K562 (cell line): ENCODE measurements around the gene ASF1B. TPM values are rescaled to one million over a fixed set of nuclear protein-coding genes. Genes with fewer than 3 reads are reported as not detected.

Experiments used
- ATAC-seq: fragments of 200-7000 bp; cut with Tn5 transposase; 3 replicates; pipeline ENCODE4 v1.9.1; 2020; ENCODE audit warnings: moderate library complexity
- BruUV-seq: library from RNA; stranded (reverse); fragments of 400-500 nt; replicated peaks from 2 replicates; lab custom pipeline; 2021; lab: Mats Ljungman, UMichigan
- CTCF ChIA-PET: fragments of 300-600 bp; formaldehyde crosslinking; extraction: SDS; loops from one replicate; lab custom pipeline; 2021; ENCODE audit warnings: low intra/inter-chr PET ratio; lab: Yijun Ruan, JAX
- POLR2A ChIA-PET: fragments of 300-600, 350-650 bp; sonication (Branson Sonifier 250); formaldehyde crosslinking; extraction: SDS; loops from one replicate; lab custom pipeline; 2021; ENCODE audit warnings: antibody characterized with exemption, inconsistent platforms; lab: Yijun Ruan, JAX
- DNase-seq, 4 experiments: peaks; one replicate each; pipeline versions ENCODE4 v3.0.0 to v3.0.0-alpha.2; 2011 to 2018; ENCODE audit warnings: low spot score in 3 of 4, mixed read lengths in 3 of 4; ENCODE audit errors: extremely low read depth in 1 of 4
- FAIRE-seq: peaks from 2 replicates; lab custom pipeline; 2011; peaks lifted over from hg19 to GRCh38; lab: Jason Lieb, UNC
- H2AFZ ChIP-seq: 2 replicates; pipeline ENCODE4 v1.6.0; 2011; ENCODE audit warnings: low read depth, low read length, control low read depth, inconsistent platforms
- H3K27ac ChIP-seq: fragments of 200-600 bp; 3 replicates; pipeline ENCODE4 v1.8.0; 2011; ENCODE audit warnings: low read depth, mild to moderate bottlenecking, control low read depth, inconsistent platforms, low read length, moderate library complexity, mixed read lengths; ENCODE audit errors: extremely low read depth
- H3K27me3 ChIP-seq, 2 experiments: fragments of 300-600 bp in 1 of 2; 2 replicates in 1 of 2; 3 replicates in 1 of 2; pipeline versions ENCODE4 v1.6.0 to v1.8.0; 2011; ENCODE audit warnings: inconsistent platforms in 2 of 2, low read length in 2 of 2, mild to moderate bottlenecking in 1 of 2, mixed read lengths in 1 of 2, moderate library complexity in 1 of 2; ENCODE audit not compliant: control insufficient read depth in 2 of 2, insufficient read depth in 2 of 2
- H3K36me3 ChIP-seq: fragments of 300-600 bp; 3 replicates; pipeline ENCODE4 v1.8.0; 2011; ENCODE audit warnings: mild to moderate bottlenecking, low read length, inconsistent platforms; ENCODE audit not compliant: control insufficient read depth, insufficient read depth
- H3K4me1 ChIP-seq, 2 experiments: fragments of 200-600 bp in 1 of 2; replicated peaks in 1 of 2; 2 replicates in 1 of 2; 3 replicates in 1 of 2; pipeline versions ENCODE4 v1.5.1 to v1.8.0; 2011; ENCODE audit warnings: inconsistent platforms in 2 of 2, low read length in 2 of 2, mild to moderate bottlenecking in 1 of 2, mixed read lengths in 1 of 2, moderate library complexity in 1 of 2; ENCODE audit not compliant: control insufficient read depth in 2 of 2, insufficient read depth in 2 of 2
- H3K4me2 ChIP-seq: 2 replicates; pipeline ENCODE4 v1.6.1; 2011; ENCODE audit warnings: low read length, control low read depth, inconsistent platforms, mixed read lengths; ENCODE audit not compliant: insufficient read depth
- H3K4me3 ChIP-seq: fragments of 200-600 bp; sonication (generic), shearing (Covaris generic); 2 replicates; pipeline ENCODE4 v1.5.1; 2016; ENCODE audit warnings: control low read depth, inconsistent platforms
- H3K79me2 ChIP-seq: fragments of 200-600 bp; 3 replicates; pipeline ENCODE4 v1.8.0; 2011; ENCODE audit warnings: low read length, inconsistent platforms; ENCODE audit not compliant: control insufficient read depth, insufficient read depth
- H3K9ac ChIP-seq, 2 experiments: 2 replicates each; pipeline versions ENCODE4 v1.6.0 to v1.6.1; 2011; ENCODE audit warnings: low read depth in 2 of 2, low read length in 2 of 2, control low read depth in 1 of 2, inconsistent platforms in 1 of 2, mild to moderate bottlenecking in 1 of 2, mixed read lengths in 1 of 2; ENCODE audit not compliant: insufficient read depth in 1 of 2
- H3K9me1 ChIP-seq: one replicate; pipeline ENCODE4 v1.6.0; 2011; ENCODE audit warnings: inconsistent platforms, mild to moderate bottlenecking, low read length, moderate library complexity; ENCODE audit not compliant: control insufficient read depth, insufficient read depth
- H3K9me3 ChIP-seq: replicated peaks from 2 replicates; pipeline ENCODE4 v1.5.1; 2011; ENCODE audit warnings: low read depth, low read length, inconsistent platforms; ENCODE audit not compliant: control insufficient read depth, insufficient read depth
- H4K20me1 ChIP-seq: replicated peaks from 2 replicates; pipeline ENCODE4 v1.6.1; 2011; ENCODE audit warnings: low read length, inconsistent platforms, mixed read lengths; ENCODE audit not compliant: control insufficient read depth, insufficient read depth
- BCOR ChIP-seq: fragments of 450-650 bp; IDR thresholded peaks from 2 replicates; pipeline ENCODE4 v1.6.1; 2016
- E2F8 ChIP-seq: fragments of 450-650 bp; IDR thresholded peaks from 2 replicates; pipeline ENCODE4 v1.7.1; 2018; ENCODE audit warnings: mild to moderate bottlenecking, low read depth; ENCODE audit not compliant: partially characterized antibody
- IRF2 ChIP-seq: sonication (generic); formaldehyde crosslinking; IDR thresholded peaks from 2 replicates; pipeline ENCODE4 v1.8.1; 2022; ENCODE audit warnings: mild to moderate bottlenecking, missing genetic modification reagents
- KDM1A ChIP-seq, 2 experiments: fragments of 450-650 bp; IDR thresholded peaks; 2 replicates each; pipeline ENCODE4 v1.6.1; 2016; ENCODE audit warnings: mild to moderate bottlenecking in 2 of 2
- RBM25 ChIP-seq: fragments of 200-400 bp; formaldehyde crosslinking; IDR thresholded peaks from 2 replicates; pipeline ENCODE4 v1.6.1; 2018; ENCODE audit warnings: low read length, low read depth, moderate library complexity; ENCODE audit not compliant: severe bottlenecking
- RBM34 ChIP-seq: fragments of 200-400 bp; formaldehyde crosslinking; IDR thresholded peaks from 2 replicates; pipeline ENCODE4 v1.6.1; 2018; ENCODE audit warnings: low read length, borderline replicate concordance; ENCODE audit not compliant: insufficient read depth
- ZBED1 ChIP-seq: IDR thresholded peaks from 2 replicates; pipeline ENCODE4 v1.6.1; 2014
- ZNF121 ChIP-seq: sonication (generic); formaldehyde crosslinking; conservative IDR thresholded peaks from 2 replicates; pipeline ENCODE4 v1.8.0; 2022; ENCODE audit warnings: missing genetic modification reagents
- ZNF668 ChIP-seq: fragments of 250-450 bp; sonication (Bioruptor Pico); IDR thresholded peaks from 2 replicates; pipeline ENCODE4 v1.8.0; 2022; ENCODE audit warnings: mild to moderate bottlenecking, inconsistent platforms
- WGBS: fragments of 100-300 bp; shearing (Covaris generic); methylation state at CpG from one replicate; pipeline ENCODE4 v1.1.6; 2016; ENCODE audit warnings: low coverage, mixed read lengths; ENCODE audit not compliant: insufficient coverage; ENCODE audit errors: missing lambda C conversion rate; 5-methylcytosine and 5-hydroxymethylcytosine counted together
- in situ Hi-C: fragments of 300-500 bp; cut with MboI; formaldehyde crosslinking; loops from 4 replicates; pipeline ENCODE4 v1.15.0; 2018; ENCODE audit warnings: inconsistent platforms, mixed read lengths
- intact Hi-C: fragments of 100-400 bp; cut with micrococcal nuclease; formaldehyde crosslinking; loops from 2 replicates; pipeline ENCODE4 v1.14.2; 2022
- polyA plus RNA-seq, 8 experiments: library from polyadenylated mRNA; depleted of rRNA in 4 of 8; stranded (reverse) in 5 of 8; unstranded in 3 of 8; fragments of >200 nt; fragmentation: Nextera tagmentation in 2 of 8; fragmentation: Illumina TruSeq in 1 of 8; extraction: Ambion mirVana in 2 of 8; extraction: Trizol in 1 of 8; gene quantifications; 2 replicates each; pipeline versions ENCODE4 v1.2.1 to v1.2.3, GENCODE V29; 2011 to 2014; ENCODE audit warnings: inconsistent platforms in 1 of 8, missing spikeins in 1 of 8
- total RNA-seq, 7 experiments: library from RNA; depleted of rRNA in 6 of 7; stranded (reverse); fragments of >200 nt in 6 of 7; fragmentation: Illumina TruSeq in 2 of 7; extraction: Trizol in 2 of 7; gene quantifications; 2 replicates each; pipeline versions ENCODE4 v1.2.1 to v1.2.3, GENCODE V29; 2011 to 2021; ENCODE audit warnings: low replicate concordance in 1 of 7

ASF1B gene
- total and polyA plus RNA-seq, 9 of the 15 experiments (the other 6 are each of a cell fraction or from before 2014, with no cell fraction given): 6.0 to 69.4 (median 53.3) TPM

GRCh38 chr19:14102102-14102696 is 34.2 kb downstream of the ASF1B start (continued):
- TF ChIP-seq E2F8 (no peak), IRF2 (CRISPR knock-in tag) (no peak), ZNF668 (CRISPR knock-in tag) (no peak), RBM34 (no peak)

- CTCF ChIA-PET: no interaction called here
- TF ChIP-seq RBM25 (peak; percentile 54), ZNF121 (CRISPR knock-in tag) (peak; percentile 86), KDM1A (IDR thresholded peaks at IDR 0.05) (0 out of 4 replicates have a peak, but pooled peaks of 1 of the 2 experiments have one; percentile 28), ZBED1 (no peak), BCOR (peak; percentile 65; the same call in 1 of the 2 replicates)
- TF ChIP-seq, all 486 proteins: peak for 4
- no TSS peak for BruUV-seq
- Histone ChIP-seq H3K9me3 (no peaks in the 10 kb centered on the region), H2AFZ (no peak overlapping the region), H3K4me3 (no peak overlapping the region), H3K27ac (no peak overlapping the region), H4K20me1 (no peaks in the 10 kb centered on the region), H3K9ac (no peak overlapping the region), H3K4me2 (no peak overlapping the region), H3K79me2 (no peaks in the 10 kb centered on the region), H3K4me1 (peaks cover 0 to 10% of the 10 kb centered on the region in 2 experiments; a peak in 1 of 5 replicates), H3K36me3 (peaks cover 39% of the 10 kb centered on the region; the same call in 2 of the 3 replicates), H3K9me1 (no peaks in the 10 kb centered on the region), H3K27me3 (no peaks in the 10 kb centered on the region)
- in situ Hi-C loops (no loop called here), intact Hi-C loops (no loop called here)
- FAIRE-seq (no peak), DNase-seq (no peak), ATAC-seq (no peak)
- WGBS: 78% methylated on average over 6 of the region's 6 CpGs
- POLR2A ChIA-PET: no interaction called here
These were observed 35.3 kb downstream of the ASF1B start for GRCh38 chr19:14101003-14101545.
